B cell (primary cell): ENCODE data around the gene CSNK2B. TPM values are rescaled to one million over a fixed set of nuclear protein-coding genes. Genes with fewer than 3 reads are reported as not detected.

Experiments
- ATAC-seq: fragments of 200-7000 bp; cut with Tn5 transposase; one replicate; pipeline ENCODE4 v1.10.0; 2021; ENCODE audit warnings: low read depth, mild to moderate bottlenecking, moderate number of reproducible peaks, moderate library complexity
- CTCF ChIA-PET: fragments of 350-600 bp; sonication (Branson Sonifier 250); formaldehyde crosslinking; loops from one replicate; lab custom pipeline; 2021; ENCODE audit warnings: antibody characterized with exemption, inconsistent platforms; lab: Charles Lee
- POLR2A ChIA-PET: fragments of 350-600 bp; sonication (Branson Sonifier 250); formaldehyde crosslinking; loops from one replicate; lab custom pipeline; 2021; ENCODE audit warnings: antibody characterized with exemption; lab: Charles Lee
- DNase-seq: peaks from one replicate; pipeline ENCODE4 v3.0.0; 2013
- H2AFZ ChIP-seq: 2 replicates; pipeline ENCODE4 v1.6.1; 2012; ENCODE audit warnings: mild to moderate bottlenecking, low read depth, low read length; ENCODE audit not compliant: insufficient read depth, poor library complexity, severe bottlenecking
- H3K27ac ChIP-seq, 2 donors: 1 replicate in 1 of 2; 2 replicates in 1 of 2; pipeline ENCODE4 v1.5.1; 2012 to 2013; ENCODE audit warnings: low read length in 2 of 2, mild to moderate bottlenecking in 2 of 2, moderate library complexity in 1 of 2
- H3K27me3 ChIP-seq, 4 experiments: fragments of 200-600 bp in 1 of 4; sonication (generic) in 1 of 4; replicated peaks in 1 of 4; 1 replicate in 2 of 4; 2 replicates in 2 of 4; pipeline versions ENCODE4 v1.6.1 to v1.7.0; 2013 to 2016; ENCODE audit warnings: low read length in 3 of 4, mild to moderate bottlenecking in 2 of 4, mixed read lengths in 1 of 4, moderate library complexity in 1 of 4; ENCODE audit not compliant: insufficient read depth in 4 of 4, control insufficient read depth in 3 of 4; ENCODE audit errors: control extremely low read depth in 1 of 4
- H3K36me3 ChIP-seq, 2 experiments: replicated peaks in 1 of 2; 1 replicate in 1 of 2; 2 replicates in 1 of 2; pipeline versions ENCODE4 v1.6.1 to v1.7.1; 2013; ENCODE audit warnings: low read length in 1 of 2; ENCODE audit not compliant: insufficient read depth in 2 of 2, control insufficient read depth in 1 of 2; ENCODE audit errors: control extremely low read depth in 1 of 2, extremely low read depth in 1 of 2
- H3K4me1 ChIP-seq, 2 donors: fragments of 200-600 bp in 1 of 2; sonication (generic) in 1 of 2; 1 replicate in 1 of 2; 2 replicates in 1 of 2; pipeline versions ENCODE4 v1.5.1 to v1.6.1; 2013 to 2017; ENCODE audit warnings: low read length in 2 of 2; ENCODE audit not compliant: control insufficient read depth in 2 of 2, insufficient read depth in 2 of 2
- H3K4me2 ChIP-seq: replicated peaks from 2 replicates; pipeline ENCODE3; 2012; ENCODE audit warnings: mild to moderate bottlenecking, low read depth, low read length; ENCODE audit not compliant: poor library complexity, severe bottlenecking
- H3K4me3 ChIP-seq, 5 experiments: fragments of 200-600 bp in 1 of 5; sonication (generic) in 1 of 5; 1 replicate in 3 of 5; 2 replicates in 2 of 5; pipeline versions ENCODE4 v1.5.1 to v1.7.0; 2011 to 2016; ENCODE audit warnings: low read length in 4 of 5, mild to moderate bottlenecking in 4 of 5, low read depth in 2 of 5, control low read depth in 1 of 5, moderate library complexity in 1 of 5; ENCODE audit not compliant: insufficient read depth in 1 of 5; ENCODE audit errors: control extremely low read depth in 1 of 5, extremely low read depth in 1 of 5
- H3K79me2 ChIP-seq: fragments of 200-600 bp; sonication (generic); one replicate; pipeline ENCODE4 v1.6.0; 2016; ENCODE audit warnings: low read length; ENCODE audit not compliant: control insufficient read depth, insufficient read depth
- H3K9ac ChIP-seq: fragments of 200-600 bp; sonication (generic); 2 replicates; pipeline ENCODE4 v1.6.1; 2017; ENCODE audit warnings: mild to moderate bottlenecking, low read length, moderate library complexity
- H3K9me3 ChIP-seq, 3 donors: one replicate each; pipeline versions ENCODE4 v1.6.1 to v1.7.1; 2013; ENCODE audit warnings: low read length in 2 of 3; ENCODE audit not compliant: control insufficient read depth in 2 of 3, insufficient read depth in 1 of 3; ENCODE audit errors: control extremely low read depth in 1 of 3
- H4K20me1 ChIP-seq: 2 replicates; pipeline ENCODE4 v1.6.0; 2012; ENCODE audit warnings: mild to moderate bottlenecking, low read length; ENCODE audit not compliant: insufficient read depth, control insufficient read depth, poor library complexity, severe bottlenecking
- H3K27ac Mint-ChIP-seq: one replicate; pipeline ENCODE4 v1.8.0; 2021; ENCODE audit warnings: mixed read lengths
- H3K27me3 Mint-ChIP-seq: one replicate; pipeline ENCODE4 v1.8.0; 2021; ENCODE audit warnings: mixed read lengths
- H3K4me1 Mint-ChIP-seq: one replicate; pipeline ENCODE4 v1.8.0; 2021; ENCODE audit warnings: mixed read lengths
- H3K4me3 Mint-ChIP-seq: one replicate; pipeline ENCODE4 v1.8.0; 2021; ENCODE audit warnings: mixed read lengths
- H3K9me3 Mint-ChIP-seq: one replicate; pipeline ENCODE4 v1.8.0; 2022; ENCODE audit warnings: mixed read lengths; ENCODE audit not compliant: insufficient read depth
- CTCF ChIP-seq: fragments of 200-600 bp; IDR thresholded peaks from one replicate; pipeline ENCODE4 v1.8.0; 2022; ENCODE audit warnings: antibody characterized with exemption, mild to moderate bottlenecking
- EZH2 ChIP-seq: IDR thresholded peaks from 2 replicates; pipeline ENCODE4 v1.6.1; 2012; ENCODE audit warnings: borderline replicate concordance, low read depth, mild to moderate bottlenecking, moderate library complexity, low read length; ENCODE audit not compliant: insufficient read depth, poor library complexity, severe bottlenecking
- WGBS: methylation state at CpG from one replicate; pipeline ENCODE4 v1.1.5; 2013; ENCODE audit warnings: missing lambda C conversion rate; ENCODE audit not compliant: insufficient coverage; 5-methylcytosine and 5-hydroxymethylcytosine counted together
- intact Hi-C: fragments of 100-400 bp; cut with micrococcal nuclease; formaldehyde crosslinking; loops from one replicate; pipeline ENCODE4 v1.10.0; 2022
- polyA plus RNA-seq: library from polyadenylated mRNA; depleted of rRNA; stranded (reverse); fragments of >200 nt; gene quantifications from 2 replicates; pipeline ENCODE4 v1.2.3, GENCODE V29; 2012
- total RNA-seq, 2 donors: library from RNA; stranded (reverse); fragments of 120-200 nt in 1 of 2; gene quantifications; 1 replicate in 1 of 2; 2 replicates in 1 of 2; pipeline versions ENCODE4 v1.2.3 to v1.2.4, GENCODE V29; 2013 to 2022

CSNK2B gene
- total and polyA plus RNA-seq, 2 donors (not counting 1 experiment from before 2014, with no cell fraction given) = 142 to 146 TPM

- peaks cover 0 to 38% of the 10 kb centered on the region in 2 experiments for H3K36me3 ChIP-seq
- H3K27me3 Mint-ChIP-seq = no peaks in the 10 kb centered on the region
- H3K79me2 ChIP-seq = peaks cover 95% of the 10 kb centered on the region
- POLR2A ChIA-PET = interaction anchor here (0.6 kb wide), 1 partner anchor 177 kb away, joined by 3 read pairs; no protein-coding TSS in a partner anchor
- no peak overlapping the region for H2AFZ ChIP-seq
- H4K20me1 ChIP-seq = peaks cover 24% of the 10 kb centered on the region
- 100% methylated on average over 1 of the region's 4 CpGs for WGBS
- ATAC-seq (no peak), DNase-seq (no peak)
- no peaks in the 10 kb centered on the region for H3K9me3 ChIP-seq
- peak overlapping the region; percentile 94 for H3K4me3 Mint-ChIP-seq
- H3K4me2 ChIP-seq = peak overlapping the region; percentile 88
- H3K4me1 ChIP-seq = peaks cover 34 to 52% of the 10 kb centered on the region in 2 donors
- TF ChIP-seq CTCF (no peak), EZH2 (no peak)
- no peaks in the 10 kb centered on the region for H3K9me3 Mint-ChIP-seq
- peaks cover 56% of the 10 kb centered on the region for H3K4me1 Mint-ChIP-seq
- H3K27ac Mint-ChIP-seq = peak overlapping the region; percentile 65
- no peak overlapping the region for H3K4me3 ChIP-seq
- no peak overlapping the region for H3K9ac ChIP-seq
- CTCF ChIA-PET = interaction anchor here (1.1 kb wide), 1 partner anchor 60 kb away, joined by 4 read pairs; no protein-coding TSS in a partner anchor
- intact Hi-C loops = loop anchor here (10.0 kb wide), 1 partner anchor 1443 kb away; the partner anchor contains the start of gene TRIM26
- H3K27ac ChIP-seq = peak overlapping the region in 1 of 2 donors; percentile 40
- no peaks in the 10 kb centered on the region for H3K27me3 ChIP-seq
These were observed 7.7 kb upstream of the CSNK2B start for GRCh38 chr6:31658158-31658688.

DNA sequence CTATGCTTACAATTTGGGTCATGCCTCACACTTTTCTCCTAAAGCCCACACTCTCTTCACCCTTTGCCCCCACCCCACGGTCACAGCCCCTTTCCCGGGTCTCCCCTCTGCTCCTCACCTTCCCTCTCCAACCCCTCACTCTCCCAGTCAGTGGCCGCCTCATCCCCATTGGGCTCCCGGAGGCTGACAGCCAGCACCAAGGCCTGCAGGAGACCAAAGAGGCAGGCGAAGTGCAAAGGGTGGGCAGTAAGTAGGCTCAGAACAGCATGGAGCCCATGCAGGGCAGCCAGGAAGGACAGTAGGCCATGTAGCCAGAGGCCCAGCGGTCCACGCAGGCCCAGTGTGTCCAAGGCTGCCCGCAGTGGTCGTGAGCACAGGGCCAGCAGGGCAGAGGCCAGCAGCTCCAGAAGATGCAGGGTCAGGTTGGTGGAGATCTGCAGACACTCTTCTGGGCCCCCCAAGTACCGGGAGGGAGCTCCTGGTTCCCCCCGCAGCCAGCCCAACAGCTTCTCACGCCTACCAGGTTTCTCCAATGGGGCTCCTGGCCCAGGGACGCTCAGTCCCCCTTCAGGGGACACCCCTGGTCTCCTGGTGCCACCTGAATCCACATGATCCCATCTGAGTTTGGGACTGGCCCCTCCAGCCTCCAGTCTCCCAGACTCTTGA is 6.8 kb upstream of the CSNK2B start:
- no peaks in the 10 kb centered on the region for H3K9me3 ChIP-seq
- peak overlapping the region in 4 of 5 experiments; percentile 63 to 98 (median 90) for H3K4me3 ChIP-seq
- POLR2A ChIA-PET = interaction anchor here (0.6 to 1.0 kb wide), 2 partner anchors 82 to 1044 kb away, joined by 3 to 7 read pairs; no protein-coding TSS in a partner anchor
- CTCF ChIA-PET = no interaction called here
- H3K4me1 ChIP-seq = peaks cover 38 to 55% of the 10 kb centered on the region in 2 donors
- ATAC-seq (no peak), DNase-seq (no peak)
- H3K36me3 ChIP-seq = peaks cover 0 to 45% of the 10 kb centered on the region in 2 experiments
- H2AFZ ChIP-seq = no peak overlapping the region
- peak overlapping the region; percentile 50 to 77 for H3K27ac ChIP-seq
- H3K79me2 ChIP-seq = peaks cover 95% of the 10 kb centered on the region
- TF ChIP-seq EZH2 (no peak), CTCF (no peak)
- peaks cover 24% of the 10 kb centered on the region for H4K20me1 ChIP-seq
- peak overlapping the region; percentile 94 for H3K4me3 Mint-ChIP-seq
- peak overlapping the region; percentile 88 for H3K4me2 ChIP-seq
- H3K4me1 Mint-ChIP-seq = peaks cover 62% of the 10 kb centered on the region
- H3K27me3 ChIP-seq = no peaks in the 10 kb centered on the region
- no peaks in the 10 kb centered on the region for H3K27me3 Mint-ChIP-seq
- no peaks in the 10 kb centered on the region for H3K9me3 Mint-ChIP-seq
- intact Hi-C loops = loop anchor here (10.0 kb wide), 1 partner anchor 1444 kb away; the partner anchor contains the start of gene TRIM26
- peak overlapping the region; percentile 89 for H3K27ac Mint-ChIP-seq
- H3K9ac ChIP-seq = peak overlapping the region; percentile 87
- 94% methylated on average over 13 of the region's 13 CpGs for WGBS
